Peyer's patch (tissue), 4 donors: ENCODE results near the gene RASGRF2.

Experiments
- POLR2A ChIP-seq, 2 donors: fragments of 450-650 bp; IDR thresholded peaks; one replicate each; pipeline ENCODE4 v1.5.1; 2017; ENCODE audit warnings: antibody characterized with exemption in 2 of 2, mild to moderate bottlenecking in 2 of 2, moderate library complexity in 2 of 2
- TF ChIP-seq, protein P1 (sequence below), 6 experiments: fragments of 450-650 bp in 4 of 6; fragments of 200-600 bp in 2 of 6; sonication (generic) in 1 of 6; IDR thresholded peaks; one replicate each; pipeline ENCODE4 v1.5.1; 2017 to 2019; ENCODE audit warnings: antibody characterized with exemption in 6 of 6, mild to moderate bottlenecking in 3 of 6, moderate library complexity in 1 of 6

DNA sequence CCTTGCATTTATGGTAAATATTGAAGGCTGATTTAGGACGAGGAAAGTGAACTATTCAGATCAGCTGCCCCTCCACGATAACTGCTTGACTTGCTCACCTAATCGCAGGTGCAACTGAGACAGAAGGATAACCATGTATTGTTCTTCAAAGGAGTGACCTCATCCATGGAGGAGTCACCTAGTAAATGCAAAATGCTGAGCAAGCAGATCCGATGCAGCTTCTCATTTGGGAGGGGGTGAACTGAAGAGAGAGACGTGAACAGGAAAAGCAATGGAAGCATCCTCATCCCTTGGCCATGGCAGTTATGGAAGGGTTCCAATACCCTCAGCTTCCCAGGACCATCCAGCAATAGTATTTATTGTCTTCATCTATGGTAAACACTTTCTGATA lies 47.5 kb downstream of the RASGRF2 start:
- no peak for TF ChIP-seq POLR2A (IDR thresholded peaks at IDR 0.05)
- TF ChIP-seq, protein P1, sequence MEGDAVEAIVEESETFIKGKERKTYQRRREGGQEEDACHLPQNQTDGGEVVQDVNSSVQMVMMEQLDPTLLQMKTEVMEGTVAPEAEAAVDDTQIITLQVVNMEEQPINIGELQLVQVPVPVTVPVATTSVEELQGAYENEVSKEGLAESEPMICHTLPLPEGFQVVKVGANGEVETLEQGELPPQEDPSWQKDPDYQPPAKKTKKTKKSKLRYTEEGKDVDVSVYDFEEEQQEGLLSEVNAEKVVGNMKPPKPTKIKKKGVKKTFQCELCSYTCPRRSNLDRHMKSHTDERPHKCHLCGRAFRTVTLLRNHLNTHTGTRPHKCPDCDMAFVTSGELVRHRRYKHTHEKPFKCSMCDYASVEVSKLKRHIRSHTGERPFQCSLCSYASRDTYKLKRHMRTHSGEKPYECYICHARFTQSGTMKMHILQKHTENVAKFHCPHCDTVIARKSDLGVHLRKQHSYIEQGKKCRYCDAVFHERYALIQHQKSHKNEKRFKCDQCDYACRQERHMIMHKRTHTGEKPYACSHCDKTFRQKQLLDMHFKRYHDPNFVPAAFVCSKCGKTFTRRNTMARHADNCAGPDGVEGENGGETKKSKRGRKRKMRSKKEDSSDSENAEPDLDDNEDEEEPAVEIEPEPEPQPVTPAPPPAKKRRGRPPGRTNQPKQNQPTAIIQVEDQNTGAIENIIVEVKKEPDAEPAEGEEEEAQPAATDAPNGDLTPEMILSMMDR (IDR thresholded peaks at IDR 0.05), result no peak
